Cardiac septum (tissue), 1 donor: ENCODE data around the gene TSPAN18. TPM values are rescaled to one million over a fixed set of nuclear protein-coding genes. Genes with fewer than 3 reads are reported as not detected.

Experiments used
- DNase-seq: peaks from one replicate; pipeline ENCODE4 v3.0.0-alpha.2; 2020; ENCODE audit warnings: low spot score
- intact Hi-C: fragments of 100-400 bp; cut with DNase I; formaldehyde crosslinking; loops from one replicate; pipeline ENCODE4 v1.14.0; 2022
- total RNA-seq: library from RNA; stranded (reverse); fragmentation: NEBNext Ultra II Directional; extraction: Animal tissue kit (Norgen Biotek cat#: 25700); gene quantifications from one replicate; pipeline ENCODE4 v1.2.1, GENCODE V29; 2021
- donor health status: DM: no; HTN: no; CAD: no.

Gene TSPAN18
- total RNA-seq, 1 donor from 2014 or later, result 153 TPM

- no peak for DNase-seq
Measured at GRCh38 chr11:44972746-44973435, 246.1 kb downstream of the TSPAN18 start.

GRCh38 chr11:44973632-44974401 lies 247.1 kb downstream of the TSPAN18 start:
- intact Hi-C loops, result no loop called here
- no peak for DNase-seq

More at GRCh38 chr11:44972746-44973435, 246.1 kb downstream of the TSPAN18 start:
- intact Hi-C loops, result no loop called here

GRCh38 chr11:44974402-44975000 lies 247.7 kb downstream of the TSPAN18 start:
- intact Hi-C loops, result no loop called here
- no peak for DNase-seq

- intact Hi-C loops, result no loop called here
- no peak for DNase-seq
Measured at GRCh38 chr11:44976576-44976975, 249.8 kb downstream of the TSPAN18 start.

DNA sequence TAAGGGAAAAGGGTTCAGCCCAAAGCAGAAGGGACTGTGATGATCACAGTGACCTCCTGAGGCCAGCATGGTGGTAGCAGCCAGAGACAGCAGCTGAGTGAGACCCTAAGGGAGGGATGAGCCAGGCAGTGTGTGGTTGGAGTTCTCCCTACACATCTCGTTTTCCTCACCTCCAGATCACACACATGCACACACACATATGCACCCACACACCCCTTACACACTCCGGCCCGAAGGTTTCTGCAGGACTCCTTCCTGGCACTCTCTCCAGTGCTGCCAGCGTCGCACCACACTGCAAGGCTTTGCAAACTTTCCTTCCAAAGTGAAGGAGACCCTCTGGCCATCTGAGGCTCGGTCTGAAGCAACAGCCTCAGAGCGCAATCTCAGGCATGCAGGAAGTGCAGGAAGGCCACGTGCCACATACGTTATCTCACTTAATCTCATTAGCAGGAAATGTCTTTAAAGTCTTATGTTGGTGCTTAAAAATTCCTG lies 250.8 kb downstream of the TSPAN18 start:
- intact Hi-C loops, result loop anchor here (1.0 kb wide), 1 partner anchor 26 kb away; no protein-coding TSS in a partner anchor
- no peak for DNase-seq

DNA sequence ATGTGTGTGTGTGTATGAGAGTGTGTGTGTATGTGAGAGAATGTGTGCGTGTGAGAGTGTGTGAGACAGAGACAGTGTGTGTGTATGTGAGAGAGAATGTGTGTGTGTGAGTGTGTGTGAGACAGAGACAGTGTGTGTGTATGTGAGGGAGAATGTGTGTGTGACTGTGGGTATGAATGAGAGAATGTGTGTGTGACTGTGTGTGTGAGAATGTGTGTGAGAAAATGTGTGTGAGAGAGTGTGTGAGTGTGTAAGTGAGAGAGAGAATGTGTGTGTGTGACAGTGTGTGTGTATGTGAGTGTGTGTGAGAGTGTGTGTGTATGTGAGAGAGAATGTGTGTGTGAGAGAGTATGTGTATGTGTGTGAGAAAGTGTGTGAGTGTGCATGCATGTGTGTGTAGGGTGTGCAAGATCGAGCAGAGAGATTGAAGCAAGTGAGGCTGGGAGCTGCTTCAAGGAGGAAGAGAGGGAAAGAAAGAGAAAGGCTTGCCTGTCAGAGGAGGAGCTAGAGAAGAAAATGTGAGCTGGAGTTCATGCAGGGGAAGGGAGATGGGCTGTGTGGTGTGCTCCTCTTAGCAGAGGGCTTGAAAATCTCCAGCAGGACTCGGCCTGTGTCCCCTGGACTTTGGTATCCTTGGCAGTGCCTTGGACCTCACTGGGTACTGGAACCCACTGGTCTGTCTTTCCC lies 251.7 kb downstream of the TSPAN18 start:
- intact Hi-C loops, result no loop called here
- DNase-seq, result no peak

GRCh38 chr11:44978961-44979331 lies 252.2 kb downstream of the TSPAN18 start:
- no peak for DNase-seq
- intact Hi-C loops, result no loop called here

- DNase-seq, result no peak
- intact Hi-C loops, result no loop called here
Measured at GRCh38 chr11:44979543-44980399, 253.0 kb downstream of the TSPAN18 start.

DNA sequence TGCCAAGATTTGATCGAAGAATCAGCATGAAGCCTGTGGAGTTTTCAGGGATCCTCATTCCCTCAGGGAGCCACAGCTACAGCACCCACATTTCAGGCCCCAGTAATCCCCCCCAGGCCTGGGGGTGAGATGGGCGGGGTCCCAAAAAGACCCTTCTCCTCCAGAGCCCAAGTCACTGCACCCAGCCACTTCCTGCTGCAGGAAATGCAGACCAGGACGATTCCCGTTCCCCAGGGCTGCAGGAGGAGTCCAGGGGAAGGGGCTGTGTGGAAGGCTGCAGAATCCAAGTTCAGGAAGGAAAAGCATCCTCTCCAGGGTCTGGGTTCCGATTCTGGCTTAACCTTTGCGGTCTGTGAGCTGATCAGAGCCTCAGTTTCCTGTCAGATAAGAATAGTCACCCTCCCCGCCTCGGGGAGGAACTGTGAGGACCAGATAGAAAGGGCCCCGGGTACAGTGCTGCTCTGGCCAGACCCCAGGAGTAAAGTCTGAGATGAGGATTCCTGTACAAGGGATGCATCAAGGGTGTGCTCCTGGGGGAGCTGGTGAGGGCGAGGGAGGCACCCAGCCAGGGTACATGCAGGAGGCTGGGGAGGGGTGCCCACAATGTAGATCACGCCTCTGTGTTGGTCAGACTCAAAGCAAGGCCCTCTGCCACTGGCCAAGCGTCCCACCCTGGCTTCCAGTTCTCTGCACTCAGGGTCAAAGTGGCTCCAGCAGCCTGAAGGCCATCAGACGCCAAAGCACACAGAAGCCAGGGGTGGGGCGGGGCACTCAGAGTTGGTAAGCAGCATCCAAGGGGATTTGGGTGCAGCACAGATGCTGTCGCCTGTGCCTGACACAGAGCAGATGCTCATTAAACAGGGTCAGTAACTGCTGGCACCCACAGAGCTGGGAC lies 254.0 kb downstream of the TSPAN18 start:
- DNase-seq, result no peak
- intact Hi-C loops, result no loop called here

Other genes starting within 250 kb of the TSPAN18 start
- 27.9 TPM for gene CD82, start 161.3 kb upstream of the TSPAN18 start, total RNA-seq
- 38.4 TPM for gene TP53I11, start 223.9 kb downstream of the TSPAN18 start, total RNA-seq